GM15510 (cell line): ENCODE measurements around the gene LTB4R2.

ENCODE experiments used
- POLR2A ChIP-seq: IDR thresholded peaks from 3 replicates; pipeline ENCODE4 v1.6.1; 2011; ENCODE audit warnings: borderline replicate concordance; ENCODE audit not compliant: insufficient read length; ENCODE audit errors: extremely low read depth

LTB4R2 gene

GRCh38 chr14:24315243-24315806 is 5.4 kb downstream of the LTB4R2 start:
- no peak for TF ChIP-seq POLR2A

GRCh38 chr14:24315807-24316596 is 6.1 kb downstream of the LTB4R2 start:
- TF ChIP-seq POLR2A, result no peak

GRCh38 chr14:24316597-24316950 is 6.6 kb downstream of the LTB4R2 start:
- no peak for TF ChIP-seq POLR2A

- TF ChIP-seq POLR2A, result no peak
Measured at GRCh38 chr14:24317141-24317928, 7.4 kb downstream of the LTB4R2 start.

GRCh38 chr14:24321212-24321975 is 11.5 kb downstream of the LTB4R2 start:
- no peak for TF ChIP-seq POLR2A

- TF ChIP-seq POLR2A, result no peak
Measured at GRCh38 chr14:24322672-24323071, 12.7 kb downstream of the LTB4R2 start.

- TF ChIP-seq POLR2A, result no peak
Measured at GRCh38 chr14:24323341-24323740, 13.4 kb downstream of the LTB4R2 start.

- TF ChIP-seq POLR2A, result no peak
Measured at GRCh38 chr14:24324024-24324423, 14.1 kb downstream of the LTB4R2 start.

- TF ChIP-seq POLR2A, result no peak
Measured at GRCh38 chr14:24325041-24325530, 15.1 kb downstream of the LTB4R2 start.

- TF ChIP-seq POLR2A, result no peak
Measured at GRCh38 chr14:24325963-24326362, 16.0 kb downstream of the LTB4R2 start.

- TF ChIP-seq POLR2A, result no peak
Measured at GRCh38 chr14:24327303-24327702, 17.4 kb downstream of the LTB4R2 start.

GRCh38 chr14:24329073-24329663 is 19.2 kb downstream of the LTB4R2 start:
- no peak for TF ChIP-seq POLR2A

GRCh38 chr14:24329736-24330135 is 19.8 kb downstream of the LTB4R2 start:
- TF ChIP-seq POLR2A, result no peak

GRCh38 chr14:24330973-24331674 is 21.2 kb downstream of the LTB4R2 start:
- TF ChIP-seq POLR2A, result no peak
